Suppressor macrophage treated with lipopolysaccharide for 4 hours (primary cell): ENCODE data around the gene ZXDC.

ENCODE experiments used
- DNase-seq: peaks from one replicate; pipeline ENCODE4 v3.0.0-alpha.2; 2020

ZXDC gene

DNA sequence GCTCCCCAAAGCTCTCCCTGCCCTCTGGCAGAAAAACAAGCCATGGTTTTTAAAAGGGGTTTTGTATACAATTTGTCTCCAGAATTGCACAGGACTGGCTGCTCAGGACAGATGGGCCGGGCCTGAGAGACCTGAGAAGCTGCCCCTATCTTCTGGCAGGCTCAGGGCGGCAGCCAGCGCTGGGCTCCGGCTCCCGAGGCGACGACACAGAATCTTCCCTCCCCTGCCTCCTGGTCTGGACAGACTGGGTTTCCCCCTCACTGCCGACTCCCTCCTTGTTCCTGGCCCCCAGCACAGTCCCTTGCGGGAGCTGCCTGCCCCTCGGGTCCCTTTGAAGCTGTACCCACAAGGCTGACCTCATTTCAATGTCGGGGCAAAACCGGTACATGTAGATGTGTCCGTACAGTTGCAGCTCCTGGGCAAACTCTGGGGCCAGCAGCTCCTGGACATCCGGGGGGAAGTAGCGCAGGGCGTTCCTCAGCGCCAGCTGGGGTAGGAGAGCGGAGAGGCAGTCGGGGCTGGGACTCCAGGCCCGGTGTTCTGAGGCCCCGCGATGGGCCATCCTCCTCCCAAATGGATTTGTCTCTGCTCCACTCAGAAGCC is 34.7 kb upstream of the ZXDC start:
- no peak for DNase-seq

DNA sequence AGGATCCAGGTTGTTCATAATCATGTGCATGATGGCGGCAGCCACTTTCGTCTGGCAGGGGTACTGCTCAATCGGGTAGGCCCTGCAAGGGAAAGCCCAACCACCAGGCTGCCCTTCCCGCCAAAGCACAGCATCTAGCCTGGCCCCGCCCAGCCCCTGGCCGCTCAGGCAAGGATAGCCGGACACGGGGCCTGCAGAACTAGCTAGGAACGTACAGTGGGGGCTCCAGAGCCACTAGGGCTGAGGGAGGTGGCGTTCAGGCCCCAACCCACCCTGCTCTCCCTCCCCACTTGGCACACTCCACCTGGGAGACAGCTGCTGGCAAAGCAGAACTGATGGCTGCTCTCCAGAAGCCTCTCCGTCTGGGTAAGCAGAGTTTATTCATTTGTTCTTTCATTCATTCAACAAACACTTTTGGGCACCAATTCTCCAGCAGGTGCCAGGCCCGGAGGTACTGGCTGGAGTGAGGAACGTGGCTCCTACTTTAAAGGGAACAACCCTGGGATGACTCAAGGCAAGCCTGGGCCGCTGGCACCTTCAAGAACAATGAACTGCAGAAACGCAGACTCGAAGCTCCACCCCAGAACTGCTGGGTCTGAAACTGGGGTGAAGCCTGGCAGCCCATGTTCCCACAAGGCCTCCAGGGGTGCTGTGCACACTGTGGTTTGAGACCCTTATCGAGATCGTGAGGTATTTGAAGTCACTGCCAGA is 34.1 kb upstream of the ZXDC start:
- no peak for DNase-seq

DNA sequence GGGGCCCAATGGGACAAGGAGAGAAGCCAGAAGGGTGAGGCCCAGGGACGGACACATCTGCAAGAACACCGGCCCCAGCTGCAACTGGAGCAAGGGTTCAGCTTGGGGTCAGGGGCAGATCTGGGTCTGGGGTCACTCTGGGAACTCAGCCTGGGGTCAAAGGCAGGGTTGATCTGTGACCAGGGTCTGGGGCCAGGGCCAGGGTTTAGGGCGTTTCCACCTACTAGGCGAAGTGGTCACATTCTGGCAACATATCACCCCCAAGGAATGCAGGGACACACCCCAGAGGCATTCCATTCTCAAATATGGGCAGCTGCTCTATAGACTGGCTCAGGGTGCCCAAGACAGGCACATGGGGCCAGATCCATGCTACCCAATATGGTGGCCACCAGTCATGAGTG is 32.9 kb upstream of the ZXDC start:
- DNase-seq: no peak

DNA sequence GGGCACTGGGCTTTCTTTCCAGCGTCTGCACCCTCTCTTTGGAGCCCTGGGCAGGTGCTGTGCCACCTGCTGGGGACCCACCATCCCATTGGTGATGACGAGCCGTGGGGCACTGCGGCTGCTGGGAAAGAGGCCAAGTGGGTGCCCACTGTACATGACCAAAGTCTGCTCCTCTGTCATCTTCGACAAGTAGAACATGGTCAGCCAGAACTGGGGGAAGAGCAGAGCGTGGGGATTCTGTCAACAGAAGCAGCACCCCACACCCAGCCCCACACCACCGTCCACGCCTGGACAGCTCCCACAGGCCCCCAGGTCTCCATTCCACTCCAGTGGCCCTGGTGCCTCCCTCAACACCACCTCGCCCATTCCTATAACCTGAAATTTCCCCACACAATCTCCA is 32.2 kb upstream of the ZXDC start:
- no peak for DNase-seq

DNA sequence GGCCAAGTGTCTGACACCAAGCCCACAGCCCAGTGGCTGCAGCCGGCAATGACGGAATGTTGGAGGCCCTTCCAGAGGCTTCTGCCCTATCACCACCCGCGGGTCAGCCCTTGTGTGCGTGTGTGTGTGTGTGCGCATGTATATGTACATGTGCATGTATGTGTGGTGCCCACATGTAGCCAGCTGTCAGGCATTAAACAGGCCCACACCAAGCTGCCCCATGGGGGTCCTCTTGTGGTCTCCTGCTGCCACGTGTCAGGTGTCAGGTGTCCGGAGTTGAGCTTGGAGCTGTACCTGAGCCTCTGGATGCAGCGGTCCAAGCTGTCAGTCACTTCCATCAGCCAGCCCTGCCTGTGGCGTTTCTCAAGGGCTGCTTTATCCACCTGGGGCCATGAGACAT is 28.0 kb upstream of the ZXDC start:
- DNase-seq: no peak

DNA sequence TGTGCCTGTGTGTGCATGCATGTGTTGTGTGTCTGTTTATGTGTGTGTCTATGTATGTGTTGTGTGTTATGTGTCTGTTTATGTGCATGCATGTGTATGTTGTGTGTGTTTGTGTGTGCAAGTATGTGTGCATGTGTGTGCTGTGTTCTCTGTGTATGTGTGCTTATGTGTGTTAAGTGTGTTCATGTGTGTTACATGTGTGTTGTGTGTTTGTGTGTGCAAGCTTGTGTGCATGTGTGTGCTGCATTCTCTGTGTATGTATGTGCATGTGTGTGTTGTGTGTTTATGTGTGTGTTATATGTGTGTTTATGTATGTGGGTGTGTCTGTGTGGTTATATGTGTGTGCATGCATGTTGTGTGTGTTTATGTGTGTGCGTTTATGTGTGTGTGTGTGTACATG is 27.0 kb upstream of the ZXDC start:
- no peak for DNase-seq

DNA sequence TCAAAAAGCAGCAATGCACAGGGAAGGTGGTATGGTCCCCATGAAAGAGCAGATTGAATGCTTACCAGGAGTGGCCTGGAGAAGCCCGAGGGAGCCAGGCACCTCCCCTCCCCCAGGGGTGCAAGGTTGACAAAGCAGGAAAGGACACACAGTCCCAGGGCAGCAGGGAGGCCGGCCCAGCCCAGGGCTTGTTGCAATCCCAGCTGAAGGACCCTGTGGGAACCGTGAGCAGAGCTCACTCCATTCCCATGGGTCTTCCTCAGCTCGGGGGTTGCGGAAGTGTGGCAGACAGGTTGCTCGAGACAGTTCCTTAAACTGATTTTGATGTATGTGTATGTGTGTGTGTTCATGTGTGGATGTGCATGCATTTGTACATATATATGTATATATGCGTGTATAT is 26.0 kb upstream of the ZXDC start:
- DNase-seq: no peak

DNA sequence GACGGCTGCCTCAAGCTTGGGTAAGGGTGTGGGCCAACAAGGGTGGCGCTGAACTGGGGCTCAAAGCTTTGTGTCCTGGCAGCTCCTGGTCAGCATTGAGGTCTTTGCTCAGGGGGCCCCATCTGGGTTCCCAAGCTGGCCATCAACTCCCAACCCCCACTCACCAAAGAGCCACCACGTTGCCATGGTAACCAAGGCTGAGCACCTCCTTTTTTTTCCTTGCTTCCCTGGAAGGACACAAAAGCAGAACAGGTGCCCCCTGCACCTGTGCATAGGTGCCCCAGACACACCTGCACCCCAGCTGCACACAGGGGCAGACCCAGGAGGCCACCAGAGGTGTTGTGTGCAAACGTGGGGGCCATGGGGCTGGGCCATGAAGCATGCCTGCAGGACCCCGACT is 25.4 kb upstream of the ZXDC start:
- DNase-seq: no peak

DNA sequence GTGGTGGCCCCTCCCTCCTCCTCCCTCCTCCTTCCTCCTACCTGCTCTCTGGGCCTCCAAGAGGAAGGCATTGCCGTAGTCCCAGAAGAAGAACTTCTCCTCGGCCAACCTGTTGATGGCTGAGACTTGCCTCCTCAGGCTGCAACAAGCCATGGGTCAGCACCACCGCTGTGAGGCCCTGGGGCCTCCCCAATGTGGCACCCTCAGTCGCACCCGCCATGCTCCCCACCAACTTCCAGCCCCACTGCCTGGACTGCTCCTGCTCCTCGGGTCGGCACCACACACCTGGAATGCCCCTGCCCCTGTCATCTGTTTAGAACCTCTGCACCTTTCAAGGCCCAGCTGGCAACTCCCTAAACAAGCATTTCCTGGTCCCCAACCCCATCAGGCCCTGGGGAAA is 24.3 kb upstream of the ZXDC start:
- DNase-seq: no peak

DNA sequence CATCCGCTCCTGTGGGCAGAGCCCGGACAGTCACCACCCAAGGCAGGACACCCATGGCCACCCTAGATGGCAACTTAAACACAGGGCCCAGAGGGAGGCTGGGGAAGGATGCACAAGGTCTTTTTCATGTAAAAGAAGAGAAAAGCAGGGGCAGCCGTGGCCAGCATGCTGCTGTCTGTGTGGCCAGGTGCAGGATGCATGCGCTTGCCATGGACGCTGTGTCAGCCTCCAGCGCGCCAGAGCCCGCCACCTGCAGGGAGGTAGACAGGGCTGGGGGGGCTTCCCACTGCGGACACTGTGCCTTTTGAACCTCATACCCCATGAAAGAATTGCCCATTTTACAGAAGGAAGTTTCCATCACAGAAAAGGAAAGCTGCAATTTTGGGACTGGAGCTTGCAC is 23.7 kb upstream of the ZXDC start:
- no peak for DNase-seq

DNA sequence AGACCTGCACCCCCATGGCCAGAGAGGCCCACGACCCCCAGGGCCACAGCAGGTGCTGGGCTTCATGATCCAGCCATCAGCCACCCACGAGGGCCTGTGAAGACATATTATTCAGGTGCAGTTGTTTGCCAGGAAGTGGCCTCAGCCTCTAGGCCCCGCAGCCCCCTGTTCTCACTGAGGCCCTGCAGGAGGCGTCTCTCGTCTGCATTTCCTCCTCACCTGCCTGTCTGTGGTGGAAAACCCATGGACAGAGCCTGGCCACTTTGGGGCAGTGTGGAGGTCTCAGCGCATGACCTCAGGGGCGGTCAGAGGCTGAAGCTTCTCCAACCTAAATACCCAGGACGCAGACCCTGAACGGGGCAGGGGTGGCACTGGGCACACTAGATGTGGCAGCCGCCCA is 23.2 kb upstream of the ZXDC start:
- no peak for DNase-seq

DNA sequence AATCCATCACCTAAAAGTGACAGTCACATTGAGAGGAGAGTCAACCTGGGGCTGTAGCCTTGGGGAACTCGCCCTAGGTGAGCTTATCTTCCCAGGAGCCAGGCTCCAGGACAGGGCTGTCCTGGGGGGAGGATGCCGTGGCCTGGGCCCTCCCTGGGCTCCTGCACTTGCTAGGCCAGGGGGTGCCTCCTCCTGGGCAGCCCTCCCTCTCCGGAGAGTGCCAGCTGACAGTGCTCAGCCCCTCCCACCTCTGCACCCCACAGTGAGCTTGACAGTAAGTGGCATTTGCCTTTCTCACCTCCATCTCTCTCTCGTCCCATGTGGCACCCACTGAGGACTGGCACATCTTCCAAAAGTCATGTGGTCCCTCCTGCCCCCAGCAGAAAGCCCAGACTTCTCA is 22.8 kb upstream of the ZXDC start:
- no peak for DNase-seq

DNA sequence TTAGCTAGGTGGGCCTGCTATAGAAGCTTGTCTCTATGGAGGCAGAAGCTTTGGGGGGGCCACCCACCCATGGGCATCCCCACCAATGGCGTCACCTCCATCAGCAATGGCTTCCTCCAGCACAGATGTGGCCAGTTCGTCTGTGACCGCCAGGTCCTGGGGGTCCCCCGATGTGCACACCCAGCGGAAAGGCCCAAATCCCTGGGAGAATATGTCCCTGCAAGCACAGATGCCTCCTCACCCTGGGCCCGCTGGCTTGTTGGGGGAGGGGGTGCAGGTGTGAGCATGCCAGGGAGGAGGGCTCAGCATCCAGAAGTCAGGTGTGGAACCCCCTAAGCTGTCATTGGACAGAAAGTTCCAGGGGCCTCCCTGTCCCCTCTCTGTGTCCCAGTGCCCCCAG is 22.3 kb upstream of the ZXDC start:
- no peak for DNase-seq

DNA sequence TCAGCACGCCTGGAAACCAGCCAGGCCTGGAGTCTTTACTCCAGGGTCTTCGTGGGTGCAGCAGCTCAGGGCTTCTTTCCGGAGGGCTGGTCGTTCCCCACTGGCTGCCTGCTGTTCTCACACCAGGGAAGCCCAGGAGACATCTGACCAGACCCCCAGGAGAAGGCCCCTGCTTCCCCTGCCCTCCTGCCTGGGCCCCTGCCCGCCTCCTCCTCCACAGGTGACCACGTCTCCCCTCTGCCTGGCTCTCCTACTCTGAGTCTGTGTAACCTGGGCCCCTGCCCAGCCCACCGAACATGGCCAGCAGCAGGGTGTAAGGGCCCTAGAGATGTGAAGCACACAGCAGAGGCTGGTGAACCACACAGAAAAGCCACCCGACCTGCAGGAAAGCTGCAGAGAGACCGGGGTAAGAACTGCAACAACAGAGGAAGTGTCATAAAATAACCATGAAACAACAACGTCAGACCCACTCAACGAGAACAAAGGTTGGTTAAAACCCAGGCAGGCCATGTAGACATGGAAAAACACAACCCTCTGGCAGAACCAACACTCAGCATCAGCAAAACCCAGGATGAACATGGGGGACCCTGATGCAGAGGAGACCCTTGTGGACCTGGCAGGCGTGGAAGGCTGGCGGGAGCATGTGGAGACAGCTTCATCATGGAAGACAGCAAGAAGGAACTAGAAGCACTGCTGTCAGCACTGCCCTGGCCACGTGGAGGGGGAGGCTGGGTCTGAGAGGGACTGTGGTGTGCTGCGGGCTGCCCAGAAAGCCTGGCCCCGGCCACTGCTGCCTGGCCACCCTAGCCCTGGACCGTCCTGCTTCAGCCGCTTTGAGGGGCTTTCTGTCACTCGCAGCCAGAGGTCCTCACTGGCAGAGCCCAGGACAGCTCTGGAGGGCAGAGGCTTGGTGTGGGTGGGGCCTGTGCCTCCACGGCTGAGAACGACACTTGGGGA is 21.5 kb upstream of the ZXDC start:
- no peak for DNase-seq

DNA sequence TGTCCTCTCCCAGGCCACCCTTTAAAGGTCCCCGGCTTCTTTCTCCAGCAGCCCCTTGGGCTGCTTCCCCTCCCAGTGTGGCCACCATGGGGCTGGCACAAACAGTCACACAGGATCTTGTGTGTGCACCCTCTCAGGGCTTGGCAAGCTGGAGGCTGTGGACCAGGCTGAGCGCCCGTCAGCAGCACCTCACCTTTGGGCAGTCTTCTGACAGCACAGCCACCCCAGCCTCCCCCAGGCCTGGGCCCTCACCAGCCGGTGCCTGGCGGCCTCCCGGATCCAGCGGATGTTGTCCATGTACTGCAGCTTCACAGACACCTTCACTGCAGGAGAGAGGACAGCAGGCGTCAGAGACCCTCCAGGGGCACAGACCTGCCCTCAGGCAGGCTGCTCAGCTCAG is 20.1 kb upstream of the ZXDC start:
- no peak for DNase-seq

DNA sequence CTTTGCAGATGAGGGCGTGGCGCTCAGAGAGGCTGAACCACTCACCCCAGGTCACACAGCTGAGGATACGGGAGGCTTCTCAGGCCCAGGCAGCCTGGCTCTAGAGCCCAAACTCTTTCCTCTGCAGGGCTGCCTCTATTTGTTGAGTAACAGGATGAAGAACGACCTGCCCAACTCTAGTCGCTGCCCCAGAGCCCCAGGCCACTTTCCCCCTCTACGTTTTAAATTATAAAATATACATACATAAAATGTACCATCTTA is 19.2 kb upstream of the ZXDC start:
- no peak for DNase-seq

DNA sequence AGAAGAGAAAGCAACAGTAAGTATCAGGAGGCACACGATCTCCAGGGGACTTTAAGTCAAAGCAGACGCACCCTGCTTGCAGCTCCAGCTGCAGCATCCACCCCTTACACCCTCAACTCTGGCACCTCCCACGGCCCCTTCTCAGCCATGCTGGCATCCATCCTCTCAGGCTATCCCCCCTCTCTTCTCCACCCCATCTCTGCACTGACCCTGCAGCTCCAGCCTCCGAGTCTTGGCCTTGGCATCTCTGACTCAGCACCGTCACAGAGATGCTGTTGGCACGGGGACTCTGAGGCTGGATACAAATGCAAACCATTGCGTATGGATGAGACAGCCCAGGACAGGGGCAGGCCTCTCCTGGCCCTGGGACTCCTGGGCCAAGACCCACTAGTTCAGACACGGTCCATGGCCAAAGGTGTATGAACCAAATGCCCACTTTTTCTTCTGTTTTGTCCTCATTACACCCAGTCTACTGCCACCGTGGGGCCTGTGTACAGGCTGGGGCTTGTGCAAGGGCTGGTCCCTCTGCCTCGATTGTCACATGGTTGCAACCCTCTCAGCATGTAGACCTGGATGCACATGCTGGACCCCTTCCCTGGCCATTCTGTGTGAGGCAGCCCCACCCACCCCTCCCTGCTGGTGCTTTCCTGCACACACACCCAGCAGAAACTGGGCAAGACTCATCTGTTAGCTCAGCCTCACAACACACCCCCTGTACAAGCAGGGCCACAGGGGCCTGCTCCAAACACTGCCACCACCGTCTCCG is 18.7 kb upstream of the ZXDC start:
- DNase-seq: no peak

DNA sequence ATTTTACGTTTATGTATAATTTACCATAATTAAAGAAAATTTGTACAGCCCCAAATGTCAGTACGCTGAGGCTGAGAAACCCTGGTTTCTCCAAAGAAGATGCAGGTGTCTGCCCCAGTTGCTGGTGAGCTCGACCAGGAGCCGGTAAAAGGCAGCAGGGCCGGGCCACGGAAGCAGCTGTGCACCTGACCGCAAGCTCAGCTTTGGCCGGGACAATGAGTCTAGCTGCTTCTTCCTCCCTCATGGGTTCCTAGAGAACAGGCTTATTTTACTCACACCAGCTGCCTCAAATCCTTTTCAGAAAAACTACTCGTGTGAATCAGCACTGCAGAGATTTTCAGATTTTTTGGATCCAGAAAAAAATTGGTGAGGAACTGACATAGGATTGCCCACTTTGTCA is 18.0 kb upstream of the ZXDC start:
- no peak for DNase-seq

DNA sequence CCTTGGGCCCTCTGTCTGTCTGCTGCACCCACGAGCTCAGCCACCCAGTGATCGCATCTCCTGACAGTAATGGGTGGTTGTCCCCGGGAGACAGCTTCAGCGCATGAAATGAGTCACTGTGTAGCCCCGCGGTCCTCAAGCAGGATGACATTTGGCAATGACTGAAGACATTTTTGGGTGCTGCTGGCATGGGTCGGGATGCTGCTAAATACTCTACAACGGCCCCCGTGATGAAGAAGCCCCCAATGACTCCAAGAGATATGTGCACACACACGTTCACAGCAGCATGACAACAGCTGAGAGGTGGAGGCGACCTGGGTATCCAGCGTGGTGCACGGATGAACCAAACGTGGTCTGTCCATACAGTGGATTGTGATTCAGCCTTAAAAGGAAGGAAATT is 17.4 kb upstream of the ZXDC start:
- no peak for DNase-seq

DNA sequence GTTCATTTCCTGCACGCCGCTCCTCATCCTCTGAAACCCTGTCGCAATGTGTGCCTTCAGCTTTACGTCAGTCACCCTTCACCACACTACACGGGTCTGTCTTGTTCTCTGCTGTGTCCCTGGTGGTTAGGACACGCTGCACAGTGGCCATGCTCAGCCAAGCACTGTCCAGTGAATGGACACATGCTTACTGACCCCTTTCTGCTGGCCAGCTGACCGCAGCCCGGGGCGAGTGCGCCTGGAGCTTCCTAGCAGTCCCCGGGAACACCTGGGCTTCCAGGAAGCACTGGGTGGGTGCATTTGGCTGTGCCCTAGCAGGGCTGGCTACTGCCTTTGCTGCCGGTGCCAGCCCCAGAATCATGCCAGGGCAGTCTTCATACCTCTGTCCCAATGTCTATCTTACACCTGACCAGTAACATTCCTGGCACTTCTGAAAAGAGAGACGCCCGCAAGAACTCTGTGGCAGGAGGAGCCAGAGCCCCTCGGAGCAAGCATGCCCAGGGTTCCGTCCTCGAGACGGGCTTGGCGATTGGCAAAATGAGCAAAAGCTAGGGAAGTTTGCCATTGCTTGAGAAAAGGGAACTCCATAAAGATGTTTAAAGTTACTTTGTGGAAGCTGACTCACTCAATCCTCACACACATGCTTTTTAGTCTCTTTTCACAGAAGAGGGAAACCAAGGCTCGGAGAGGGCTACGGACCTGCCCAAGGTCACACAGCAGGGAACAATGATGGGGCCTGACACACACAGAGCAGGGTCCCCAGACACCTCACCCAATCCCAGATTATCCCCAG is 15.7 kb upstream of the ZXDC start:
- DNase-seq: peak; percentile 11

DNA sequence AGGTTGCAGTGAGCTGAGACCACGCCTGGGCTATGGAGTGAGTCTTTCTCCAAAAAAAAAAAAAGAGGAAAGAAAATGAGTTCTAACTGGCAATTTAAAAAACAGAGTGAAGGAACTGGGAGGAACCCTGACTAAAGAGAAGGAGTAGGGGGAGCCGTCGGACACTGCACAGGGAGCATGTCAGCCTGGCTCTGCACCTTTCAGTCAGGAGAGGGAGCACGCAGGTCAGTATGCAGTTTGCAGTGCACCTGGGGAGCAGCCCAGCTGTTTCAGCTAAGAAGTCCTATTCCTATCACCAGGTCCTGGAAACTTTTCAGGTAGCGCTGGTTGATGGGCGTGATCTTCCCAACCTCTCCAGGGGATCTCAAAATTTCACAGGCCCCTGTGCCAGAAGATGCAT is 14.9 kb upstream of the ZXDC start:
- no peak for DNase-seq

DNA sequence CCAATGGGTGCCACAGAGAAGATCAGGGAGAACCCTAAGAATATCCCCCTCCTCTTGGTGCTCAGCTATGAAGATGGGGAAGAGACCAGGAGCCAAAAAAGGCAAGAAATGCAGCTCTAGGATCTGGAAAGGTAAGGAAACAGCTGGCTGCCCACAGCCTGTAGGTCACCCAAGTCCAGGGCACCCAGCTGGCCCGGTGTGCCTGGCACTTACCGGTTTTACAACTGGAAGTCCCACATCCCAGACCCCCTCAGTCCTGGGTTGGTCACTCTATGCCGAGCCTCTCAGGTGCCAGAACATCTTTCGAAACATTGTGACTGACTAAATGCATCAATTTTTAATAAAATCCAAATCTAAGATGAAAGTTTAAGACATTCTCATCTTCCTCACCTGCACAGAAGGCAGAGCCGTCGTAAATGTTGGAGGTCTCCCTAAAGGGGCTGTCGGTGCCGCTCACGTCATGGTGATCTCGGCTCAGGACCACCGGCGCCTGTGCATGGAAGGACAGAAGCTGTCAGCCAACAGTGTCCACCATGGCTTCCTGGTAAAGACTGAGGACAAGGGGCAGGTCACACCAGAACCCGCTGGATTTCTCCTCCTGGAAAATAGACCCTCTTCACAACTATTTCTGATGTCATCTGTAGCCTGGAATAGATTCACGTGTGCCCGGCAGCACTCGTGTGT is 13.3 kb upstream of the ZXDC start:
- DNase-seq: no peak
